ENCODE results near the gene CDC7. TPM values are rescaled to one million over a fixed set of nuclear protein-coding genes. Genes with fewer than 3 reads are reported as not detected.

The CDC7 gene
- total RNA-seq, 1 donor from 2014 or later = 0.95 TPM

GRCh38 chr1:91559838-91560565, 59.4 kb downstream of the CDC7 start:
- DNase-seq (ENCODE audit: missing footprints) (no peak), ATAC-seq (no peak)
- intact Hi-C loops (cut with DNase I) = no loop called here

- ATAC-seq (peak; percentile 53), DNase-seq (ENCODE audit: missing footprints) (no peak)
- intact Hi-C loops (cut with DNase I) = no loop called here
Measured at GRCh38 chr1:91564888-91565701, 64.4 kb downstream of the CDC7 start.

GRCh38 chr1:91567583-91567982, 66.9 kb downstream of the CDC7 start:
- DNase-seq (ENCODE audit: missing footprints) = no peak
- intact Hi-C loops (cut with DNase I) = no loop called here
- no peak for ATAC-seq

- DNase-seq (ENCODE audit: missing footprints) (no peak), ATAC-seq (no peak)
Measured at GRCh38 chr1:91568261-91568660, 67.6 kb downstream of the CDC7 start.

GRCh38 chr1:91569411-91570119, 68.9 kb downstream of the CDC7 start:
- intact Hi-C loops (cut with DNase I) = no loop called here
- ATAC-seq (peak; percentile 97), DNase-seq (ENCODE audit: missing footprints) (peak; percentile 89)

More at GRCh38 chr1:91568261-91568660, 67.6 kb downstream of the CDC7 start:
- intact Hi-C loops (cut with DNase I) = no loop called here

- intact Hi-C loops (cut with DNase I) = no loop called here
- DNase-seq (ENCODE audit: missing footprints) (no peak), ATAC-seq (peak; percentile 62)
Measured at GRCh38 chr1:91570120-91570448, 69.4 kb downstream of the CDC7 start.

- intact Hi-C loops (cut with DNase I) = no loop called here
- DNase-seq (ENCODE audit: missing footprints) (no peak), ATAC-seq (no peak)
Measured at GRCh38 chr1:91572044-91572443, 71.4 kb downstream of the CDC7 start.

Other genes with a start within 250 kb of the CDC7 start
- gene HFM1, start 96.0 kb upstream of the CDC7 start, total RNA-seq = 1.6 TPM